ENCODE results near the gene CAPZB. TPM values are rescaled to one million over a fixed set of nuclear protein-coding genes. Genes with fewer than 3 reads are reported as not detected.
A peak's percentile ranks its signal among the peaks of the same experiment; 100 is the strongest.

The CAPZB gene
- total and polyA plus RNA-seq, 7 donors: 128 to 454 (median 214) TPM

GRCh38 chr1:19313961-19314882 lies 171.1 kb downstream of the CAPZB start:
- DNase-seq: peak; percentile 48
- WGBS, 2 donors: 82 to 84% methylated on average over 10 of the region's 10 CpGs
- Histone ChIP-seq H3K4me3 (no peak overlapping the region), H3K27ac (no peak overlapping the region), H3K4me1 (peaks cover 0 to 36% (median 30%) of the 10 kb centered on the region in 4 donors), H3K36me3 (peaks cover 0 to 18% (median 9%) of the 10 kb centered on the region in 4 donors), H3K27me3 (no peaks in the 10 kb centered on the region), H3K9me3 (no peaks in the 10 kb centered on the region)
- TF ChIP-seq EP300 (IDR thresholded peaks at IDR 0.05): no peak
- intact Hi-C loops (cut with DNase I): loop anchor here (5.0 kb wide), 1 partner anchor 73 kb away; no protein-coding TSS in a partner anchor

GRCh38 chr1:19313636-19313959 lies 171.7 kb downstream of the CAPZB start:
- H3K9me3 ChIP-seq: no peaks in the 10 kb centered on the region
- no peak for TF ChIP-seq CTCF (IDR thresholded peaks at IDR 0.05)
- no peak for TF ChIP-seq EP300 (IDR thresholded peaks at IDR 0.05)
- no peak for TF ChIP-seq POLR2AphosphoS5 (IDR thresholded peaks at IDR 0.05)
- no peak for TF ChIP-seq POLR2A (IDR thresholded peaks at IDR 0.05)
- no peak for DNase-seq
- peaks cover 0 to 36% (median 30%) of the 10 kb centered on the region in 4 donors for H3K4me1 ChIP-seq
- intact Hi-C loops (cut with DNase I): loop anchor here (5.0 kb wide), 1 partner anchor 74 kb away; no protein-coding TSS in a partner anchor
- H3K4me3 ChIP-seq: no peak overlapping the region
- H3K27me3 ChIP-seq: no peaks in the 10 kb centered on the region
- H3K27ac ChIP-seq: peak overlapping the region in 1 of 4 donors; percentile 85
- 88 to 93% methylated on average over 4 of the region's 4 CpGs for WGBS, 2 donors
- peaks cover 0 to 12% (median 6%) of the 10 kb centered on the region in 4 donors for H3K36me3 ChIP-seq

GRCh38 chr1:19312782-19313635 lies 172.3 kb downstream of the CAPZB start:
- Histone ChIP-seq H3K27ac (peak overlapping the region; percentile 85 to 94 (median 92)), H3K4me1 (peaks cover 0 to 36% (median 30%) of the 10 kb centered on the region in 4 donors), H3K27me3 (no peaks in the 10 kb centered on the region), H3K9me3 (no peaks in the 10 kb centered on the region), H3K4me3 (peak overlapping the region; percentile 82 to 94 (median 88)), H3K36me3 (peaks cover 0 to 12% (median 5%) of the 10 kb centered on the region in 4 donors)
- intact Hi-C loops (cut with DNase I): loop anchor here (5.0 kb wide), 1 partner anchor 74 kb away; no protein-coding TSS in a partner anchor
- peak; percentile 38 for DNase-seq
- WGBS, 2 donors: 51 to 52% methylated on average over 20 of the region's 20 CpGs
- TF ChIP-seq EP300 (IDR thresholded peaks at IDR 0.05): no peak
- no peak for TF ChIP-seq CTCF (IDR thresholded peaks at IDR 0.05)
- no peak for TF ChIP-seq POLR2A (IDR thresholded peaks at IDR 0.05)
- TF ChIP-seq POLR2AphosphoS5 (IDR thresholded peaks at IDR 0.05): no peak

- Histone ChIP-seq H3K36me3 (peaks cover 4 to 15% (median 12%) of the 10 kb centered on the region in 4 donors), H3K27ac (peak within 1 kb of the TSS; percentile 85 to 94 (median 92)), H3K27me3 (no peaks in the 10 kb centered on the region), H3K4me1 (peaks cover 0 to 36% (median 30%) of the 10 kb centered on the region in 4 donors), H3K9me3 (no peaks in the 10 kb centered on the region), H3K4me3 (peak within 1 kb of the TSS; percentile 84 to 94 (median 88))
- peak; percentile 57 to 81 (median 78) for TF ChIP-seq POLR2AphosphoS5 (IDR thresholded peaks at IDR 0.05)
- TF ChIP-seq POLR2A (IDR thresholded peaks at IDR 0.05): peak in 1 of 2 donors; percentile 39
- no peak for TF ChIP-seq EP300 (IDR thresholded peaks at IDR 0.05)
- TF ChIP-seq CTCF (IDR thresholded peaks at IDR 0.05): peak in 2 of 4 experiments; percentile 12 to 26
- peak; percentile 95 for DNase-seq
- intact Hi-C loops (cut with DNase I): loop anchor here (2.0 to 5.0 kb wide), 2 partner anchors 61 to 75 kb away; partner anchors contain the start of genes EMC1 and MRTO4
- WGBS, 2 donors: 1% methylated on average over 105 of the region's 105 CpGs
Observed at GRCh38 chr1:19311931-19312781, 173.2 kb downstream of the CAPZB start, which contains the start of the genes AKR7A2 and SLC66A1. TSS of gene AKR7A2 (minus strand) at chr1:19312144. CDS start at chr1:19312124, 20 bp downstream. TSS of gene SLC66A1 (plus strand) at chr1:19312326. CDS start at chr1:19317678, 5,352 bp downstream.

Measured in sigmoid colon (tissue), 7 donors.